ENCODE data around the gene NPAS3. TPM values are rescaled to one million over a fixed set of nuclear protein-coding genes. Genes with fewer than 3 reads are reported as not detected.

Gene NPAS3
- total RNA-seq, 1 experiment from 2014 or later: 15.6 TPM

- ChIA-PET POLR2A (ENCODE audit: low non-redundant PET) (no interaction called here), CTCF (no interaction called here)
- H3K9me3 ChIP-seq (ENCODE audit: low read depth, low read length, poor library complexity, severe bottlenecking): no peaks in the 10 kb centered on the region
- no TSS peak for BruUV-seq (replicated peaks)
- no peak overlapping the region for H3K4me3 ChIP-seq (ENCODE audit: low read depth, low read length, poor library complexity, severe bottlenecking)
- intact Hi-C loops (cut with micrococcal nuclease; ENCODE audit: unreplicated experiment): no loop called here
- no peak overlapping the region for H3K27ac ChIP-seq (ENCODE audit: low read depth, low read length, poor library complexity, severe bottlenecking)
- no peak for DNase-seq (ENCODE audit: low spot score)
- no peaks in the 10 kb centered on the region for H3K27me3 ChIP-seq (replicated peaks; ENCODE audit: insufficient read depth, low read depth, low read length, poor library complexity)
- TF ChIP-seq CTCF (conservative IDR thresholded peaks at IDR 0.05; ENCODE audit: low read depth, low read length) (no peak), EZH2 (IDR thresholded peaks at IDR 0.05; ENCODE audit: borderline replicate concordance, low read depth, low read length, poor library complexity, severe bottlenecking) (no peak)
- H3K4me1 ChIP-seq (ENCODE audit: insufficient read depth, low read length, poor library complexity, severe bottlenecking): no peaks in the 10 kb centered on the region
- H3K36me3 ChIP-seq (ENCODE audit: insufficient read depth, low read length, poor library complexity, severe bottlenecking): no peaks in the 10 kb centered on the region
Observed at GRCh38 chr14:33655421-33655820, 716.7 kb downstream of the NPAS3 start.

GRCh38 chr14:33657476-33657875 is 718.8 kb downstream of the NPAS3 start:
- Histone ChIP-seq H3K27me3 (replicated peaks; ENCODE audit: insufficient read depth, low read depth, low read length, poor library complexity) (no peaks in the 10 kb centered on the region), H3K4me1 (ENCODE audit: insufficient read depth, low read length, poor library complexity, severe bottlenecking) (no peaks in the 10 kb centered on the region), H3K36me3 (ENCODE audit: insufficient read depth, low read length, poor library complexity, severe bottlenecking) (no peaks in the 10 kb centered on the region), H3K4me3 (ENCODE audit: low read depth, low read length, poor library complexity, severe bottlenecking) (no peak overlapping the region), H3K9me3 (ENCODE audit: low read depth, low read length, poor library complexity, severe bottlenecking) (no peaks in the 10 kb centered on the region), H3K27ac (ENCODE audit: low read depth, low read length, poor library complexity, severe bottlenecking) (no peak overlapping the region)
- BruUV-seq (replicated peaks): no TSS peak
- ChIA-PET CTCF (no interaction called here), POLR2A (ENCODE audit: low non-redundant PET) (no interaction called here)
- no peak for TF ChIP-seq EZH2 (IDR thresholded peaks at IDR 0.05; ENCODE audit: borderline replicate concordance, low read depth, low read length, poor library complexity, severe bottlenecking)
- no peak for TF ChIP-seq CTCF (conservative IDR thresholded peaks at IDR 0.05; ENCODE audit: low read depth, low read length)
- no peak for DNase-seq (ENCODE audit: low spot score)
- intact Hi-C loops (cut with micrococcal nuclease; ENCODE audit: unreplicated experiment): no loop called here

GRCh38 chr14:33660248-33660647 is 721.6 kb downstream of the NPAS3 start:
- BruUV-seq (replicated peaks): no TSS peak
- ChIA-PET POLR2A (ENCODE audit: low non-redundant PET) (interaction anchor here (0.6 kb wide), 1 partner anchor 20 kb away, joined by 3 read pairs; no protein-coding TSS in a partner anchor), CTCF (no interaction called here)
- Histone ChIP-seq H3K27ac (ENCODE audit: low read depth, low read length, poor library complexity, severe bottlenecking) (no peak overlapping the region), H3K27me3 (replicated peaks; ENCODE audit: insufficient read depth, low read depth, low read length, poor library complexity) (no peaks in the 10 kb centered on the region), H3K36me3 (ENCODE audit: insufficient read depth, low read length, poor library complexity, severe bottlenecking) (no peaks in the 10 kb centered on the region), H3K4me1 (ENCODE audit: insufficient read depth, low read length, poor library complexity, severe bottlenecking) (no peaks in the 10 kb centered on the region), H3K9me3 (ENCODE audit: low read depth, low read length, poor library complexity, severe bottlenecking) (no peaks in the 10 kb centered on the region), H3K4me3 (ENCODE audit: low read depth, low read length, poor library complexity, severe bottlenecking) (no peak overlapping the region)
- intact Hi-C loops (cut with micrococcal nuclease; ENCODE audit: unreplicated experiment): no loop called here
- DNase-seq (ENCODE audit: low spot score): no peak
- TF ChIP-seq CTCF (conservative IDR thresholded peaks at IDR 0.05; ENCODE audit: low read depth, low read length): no peak
- no peak for TF ChIP-seq EZH2 (IDR thresholded peaks at IDR 0.05; ENCODE audit: borderline replicate concordance, low read depth, low read length, poor library complexity, severe bottlenecking)
